Ishikawa (cell line): Measurements from ENCODE around the gene FBLN5.
A peak's percentile ranks its signal among the peaks of the same experiment; 100 is the strongest.

Source experiments
- CEBPB ChIP-seq: IDR thresholded peaks from 2 replicates; pipeline ENCODE4 v1.6.1; 2012
- CREB1 ChIP-seq: IDR thresholded peaks from 2 replicates; pipeline ENCODE4 v1.6.1; 2012; ENCODE audit warnings: low read depth
- EGR1 ChIP-seq: IDR thresholded peaks from 2 replicates; pipeline ENCODE4 v1.6.1; 2012
- EP300 ChIP-seq: IDR thresholded peaks from 2 replicates; pipeline ENCODE4 v1.6.1; 2012; ENCODE audit warnings: borderline replicate concordance
- FOXM1 ChIP-seq: IDR thresholded peaks from 2 replicates; pipeline ENCODE4 v1.6.1; 2012; ENCODE audit warnings: low read depth, borderline replicate concordance
- NFIC ChIP-seq: IDR thresholded peaks from 2 replicates; pipeline ENCODE4 v1.6.1; 2012
- RAD21 ChIP-seq: IDR thresholded peaks from 2 replicates; pipeline ENCODE4 v1.6.1; 2012; ENCODE audit warnings: low read depth
- TAF1 ChIP-seq: IDR thresholded peaks from 2 replicates; pipeline ENCODE4 v1.6.1; 2012; ENCODE audit warnings: low read depth, mild to moderate bottlenecking
- TCF12 ChIP-seq: IDR thresholded peaks from 2 replicates; pipeline ENCODE4 v1.6.1; 2012; ENCODE audit warnings: low read depth
- TEAD4 ChIP-seq: IDR thresholded peaks from 2 replicates; pipeline ENCODE4 v1.6.1; 2012
- YY1 ChIP-seq: IDR thresholded peaks from 2 replicates; pipeline ENCODE4 v1.6.1; 2012; ENCODE audit warnings: low read depth
- ZBTB7A ChIP-seq: IDR thresholded peaks from 2 replicates; pipeline ENCODE4 v1.6.1; 2012; ENCODE audit warnings: low read depth
- TF ChIP-seq, protein P1 (sequence below): IDR thresholded peaks from 2 replicates; pipeline ENCODE4 v1.6.1; 2012
- TF ChIP-seq, protein P2 (sequence below): IDR thresholded peaks from 2 replicates; pipeline ENCODE4 v1.6.1; 2012
- TF ChIP-seq, protein P3 (sequence below): IDR thresholded peaks from 2 replicates; pipeline ENCODE4 v1.6.1; 2012; ENCODE audit warnings: low read depth, mild to moderate bottlenecking

The FBLN5 gene

DNA sequence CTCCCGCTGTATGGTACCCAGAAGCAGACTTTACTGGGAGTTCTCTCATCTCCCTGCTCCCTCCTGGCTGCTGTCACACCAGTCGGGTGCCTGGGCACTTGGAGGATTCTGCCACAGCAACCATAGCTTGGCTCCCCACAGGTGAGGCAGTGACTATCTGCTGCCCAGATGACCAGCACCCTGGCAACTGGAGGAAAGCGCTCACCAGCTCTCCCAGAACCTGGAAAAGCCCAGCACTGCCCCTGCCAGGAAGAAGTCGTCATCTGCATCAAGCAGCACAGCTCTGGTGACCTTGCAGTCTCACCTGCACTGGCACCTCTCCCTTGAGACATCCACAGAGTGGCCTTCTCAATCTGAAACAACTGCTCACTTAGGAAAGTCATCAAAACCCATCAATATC, 48.3 kb downstream of the FBLN5 start:
- TF ChIP-seq EP300 (no peak), TAF1 (no peak), TEAD4 (no peak), RAD21 (peak; percentile 63), FOXM1 (no peak)

DNA sequence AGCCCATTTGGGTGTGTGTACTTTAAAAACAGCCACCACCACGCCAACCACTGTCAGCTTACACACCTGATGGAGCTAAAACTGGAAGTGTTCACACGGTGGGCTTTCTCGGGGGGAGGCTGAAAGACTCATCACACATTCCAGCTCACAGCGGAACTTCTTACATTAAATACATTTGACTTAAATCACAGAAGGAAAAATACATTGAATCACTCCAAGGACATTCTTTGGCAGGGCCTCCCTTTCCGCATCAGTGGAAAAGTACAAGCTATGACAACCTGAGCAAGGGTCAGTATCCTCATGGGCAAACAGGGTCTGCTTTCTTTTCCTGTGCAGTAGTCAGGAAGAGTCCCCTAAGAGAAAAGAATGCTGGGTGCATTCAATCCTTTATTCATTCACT, 49.1 kb downstream of the FBLN5 start:
- no peak for TF ChIP-seq NFIC
- TF ChIP-seq FOXM1 = no peak
- TF ChIP-seq ZBTB7A = no peak
- TF ChIP-seq TCF12 = no peak
- TF ChIP-seq CEBPB = no peak
- no peak for TF ChIP-seq CREB1

DNA sequence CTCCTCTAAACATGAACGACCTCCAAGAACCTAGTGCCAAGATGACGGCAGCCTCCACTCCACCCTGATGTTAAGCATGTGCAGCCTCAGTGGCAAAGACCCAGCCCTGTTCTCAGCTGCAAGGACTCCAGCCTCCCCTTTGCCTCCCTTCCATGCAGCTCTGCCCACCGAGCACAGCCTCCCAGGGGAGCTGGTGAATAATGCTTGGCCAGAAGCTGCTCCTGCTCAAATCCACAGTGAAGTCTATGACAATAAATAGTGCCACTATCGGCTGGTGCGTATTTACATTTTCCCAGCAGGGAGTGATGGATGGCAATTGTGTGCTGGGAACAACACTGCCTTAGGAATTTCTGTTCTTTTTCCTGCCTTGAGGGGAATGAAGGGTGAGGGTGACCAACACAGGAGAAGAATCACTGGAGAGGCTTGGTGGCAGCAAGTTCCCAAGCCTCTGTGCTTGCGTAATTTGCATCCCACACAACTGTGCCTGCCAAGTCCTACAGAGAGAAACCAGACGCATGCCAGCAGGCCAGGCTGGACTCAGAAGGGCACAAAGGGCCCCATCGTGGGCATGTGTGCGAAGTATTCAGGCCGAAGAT, 50.3 kb downstream of the FBLN5 start:
- TF ChIP-seq CREB1 (peak; percentile 5; the same call in 1 of the 2 replicates), TAF1 (no peak), CEBPB (peak; percentile 95), TCF12 (no peak), EGR1 (peak; percentile 44; the same call in 1 of the 2 replicates), ZBTB7A (no peak), NFIC (peak; percentile 70), TEAD4 (0 out of 2 replicates have a peak, but pooled peaks have one; percentile 11)
- TF ChIP-seq, protein P1, sequence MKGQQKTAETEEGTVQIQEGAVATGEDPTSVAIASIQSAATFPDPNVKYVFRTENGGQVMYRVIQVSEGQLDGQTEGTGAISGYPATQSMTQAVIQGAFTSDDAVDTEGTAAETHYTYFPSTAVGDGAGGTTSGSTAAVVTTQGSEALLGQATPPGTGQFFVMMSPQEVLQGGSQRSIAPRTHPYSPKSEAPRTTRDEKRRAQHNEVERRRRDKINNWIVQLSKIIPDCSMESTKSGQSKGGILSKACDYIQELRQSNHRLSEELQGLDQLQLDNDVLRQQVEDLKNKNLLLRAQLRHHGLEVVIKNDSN = no peak
- TF ChIP-seq, protein P2, sequence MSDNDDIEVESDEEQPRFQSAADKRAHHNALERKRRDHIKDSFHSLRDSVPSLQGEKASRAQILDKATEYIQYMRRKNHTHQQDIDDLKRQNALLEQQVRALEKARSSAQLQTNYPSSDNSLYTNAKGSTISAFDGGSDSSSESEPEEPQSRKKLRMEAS = peak; percentile 59

DNA sequence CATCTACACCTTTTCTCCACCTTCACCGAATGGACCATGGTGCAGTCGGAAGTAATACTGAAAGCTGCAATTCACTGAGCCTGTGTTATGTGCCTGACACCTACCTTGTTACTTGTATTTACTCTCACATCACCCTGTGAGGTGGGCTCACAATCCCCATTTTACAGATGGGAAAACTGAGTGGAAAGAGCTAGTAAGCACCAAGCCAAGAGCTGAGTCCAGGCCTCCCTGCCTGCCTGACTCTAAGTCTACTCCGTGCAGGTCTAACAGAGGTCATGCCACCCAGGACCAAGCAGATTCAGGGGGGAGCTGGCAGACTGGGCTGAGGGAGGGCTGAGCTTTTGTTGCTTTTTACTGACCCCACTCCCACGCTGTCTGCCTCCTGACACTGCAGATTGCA, 51.1 kb downstream of the FBLN5 start:
- TF ChIP-seq TEAD4 = no peak
- TF ChIP-seq, protein P1 = no peak
- TF ChIP-seq RAD21 = no peak
- TF ChIP-seq, protein P3, sequence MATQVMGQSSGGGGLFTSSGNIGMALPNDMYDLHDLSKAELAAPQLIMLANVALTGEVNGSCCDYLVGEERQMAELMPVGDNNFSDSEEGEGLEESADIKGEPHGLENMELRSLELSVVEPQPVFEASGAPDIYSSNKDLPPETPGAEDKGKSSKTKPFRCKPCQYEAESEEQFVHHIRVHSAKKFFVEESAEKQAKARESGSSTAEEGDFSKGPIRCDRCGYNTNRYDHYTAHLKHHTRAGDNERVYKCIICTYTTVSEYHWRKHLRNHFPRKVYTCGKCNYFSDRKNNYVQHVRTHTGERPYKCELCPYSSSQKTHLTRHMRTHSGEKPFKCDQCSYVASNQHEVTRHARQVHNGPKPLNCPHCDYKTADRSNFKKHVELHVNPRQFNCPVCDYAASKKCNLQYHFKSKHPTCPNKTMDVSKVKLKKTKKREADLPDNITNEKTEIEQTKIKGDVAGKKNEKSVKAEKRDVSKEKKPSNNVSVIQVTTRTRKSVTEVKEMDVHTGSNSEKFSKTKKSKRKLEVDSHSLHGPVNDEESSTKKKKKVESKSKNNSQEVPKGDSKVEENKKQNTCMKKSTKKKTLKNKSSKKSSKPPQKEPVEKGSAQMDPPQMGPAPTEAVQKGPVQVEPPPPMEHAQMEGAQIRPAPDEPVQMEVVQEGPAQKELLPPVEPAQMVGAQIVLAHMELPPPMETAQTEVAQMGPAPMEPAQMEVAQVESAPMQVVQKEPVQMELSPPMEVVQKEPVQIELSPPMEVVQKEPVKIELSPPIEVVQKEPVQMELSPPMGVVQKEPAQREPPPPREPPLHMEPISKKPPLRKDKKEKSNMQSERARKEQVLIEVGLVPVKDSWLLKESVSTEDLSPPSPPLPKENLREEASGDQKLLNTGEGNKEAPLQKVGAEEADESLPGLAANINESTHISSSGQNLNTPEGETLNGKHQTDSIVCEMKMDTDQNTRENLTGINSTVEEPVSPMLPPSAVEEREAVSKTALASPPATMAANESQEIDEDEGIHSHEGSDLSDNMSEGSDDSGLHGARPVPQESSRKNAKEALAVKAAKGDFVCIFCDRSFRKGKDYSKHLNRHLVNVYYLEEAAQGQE = no peak
- TF ChIP-seq EP300 = no peak

DNA sequence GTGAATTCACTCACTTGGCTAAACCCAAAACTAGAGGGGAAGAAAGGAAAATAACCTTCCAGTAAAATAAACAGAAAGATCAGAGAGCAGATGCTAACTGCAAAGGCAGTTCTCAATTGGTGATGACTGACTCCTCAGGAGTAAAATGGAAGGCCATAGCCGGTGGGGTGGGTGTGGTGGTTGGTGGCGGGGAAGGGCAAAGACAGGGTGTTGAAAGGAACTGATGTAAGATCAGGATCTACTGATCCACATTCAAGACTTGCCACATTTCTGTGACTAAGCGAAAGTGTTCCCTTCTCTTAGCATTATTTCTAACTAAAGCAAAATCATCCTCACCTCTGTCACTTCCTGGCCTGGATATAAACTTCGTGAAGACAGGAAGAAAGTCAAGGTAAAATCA, 53.8 kb downstream of the FBLN5 start:
- TF ChIP-seq NFIC (no peak), YY1 (no peak), EP300 (no peak), ZBTB7A (no peak), TAF1 (no peak), TCF12 (no peak), CEBPB (no peak)

DNA sequence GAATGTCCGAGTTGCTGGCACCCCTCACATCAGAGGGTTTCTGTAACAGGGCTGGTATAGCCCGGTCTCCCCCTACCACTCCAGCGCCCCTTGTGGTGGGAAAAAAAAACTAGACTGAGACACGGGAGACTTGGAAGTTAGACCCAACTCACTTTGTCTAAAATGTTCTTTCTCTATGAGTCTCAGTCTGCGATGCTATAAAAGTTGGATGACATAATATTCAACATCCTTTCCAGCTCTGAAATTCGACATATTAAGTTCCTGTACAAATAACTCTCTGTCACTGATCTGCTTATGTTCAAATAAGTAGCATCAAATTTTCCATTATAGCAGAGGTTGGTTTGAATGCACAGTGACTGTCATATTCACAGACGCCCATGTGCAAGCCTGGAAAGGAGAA, 54.5 kb downstream of the FBLN5 start:
- TF ChIP-seq RAD21 (peak; percentile 39; the same call in 1 of the 2 replicates), FOXM1 (no peak), EGR1 (no peak)
- TF ChIP-seq, protein P1 = no peak

DNA sequence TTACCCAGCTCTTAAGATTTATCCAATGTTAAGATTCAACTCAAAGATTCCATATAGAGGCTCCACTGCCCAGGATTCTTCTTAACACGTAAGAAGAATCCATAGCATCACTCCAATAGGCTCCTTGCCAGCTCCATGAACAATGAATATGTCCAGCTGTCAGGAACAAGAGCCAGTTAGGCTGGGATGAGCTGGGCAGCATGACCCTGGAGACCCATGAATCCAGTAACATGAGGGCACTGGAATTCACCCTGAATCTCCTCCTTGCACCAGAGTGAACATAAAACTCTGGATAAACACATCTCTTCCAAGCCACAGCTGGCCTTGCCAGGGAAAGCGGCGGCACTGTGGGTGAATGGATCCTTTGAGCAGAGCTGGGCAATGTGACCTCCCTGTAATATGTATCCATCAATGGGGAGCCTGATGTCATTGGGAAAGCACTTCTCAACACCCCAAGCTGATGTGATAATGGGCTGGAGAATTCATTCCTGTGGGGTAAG, 55.7 kb downstream of the FBLN5 start:
- TF ChIP-seq, protein P2 = no peak
- TF ChIP-seq FOXM1 (no peak), NFIC (no peak), CREB1 (no peak), CEBPB (no peak), ZBTB7A (no peak), EP300 (no peak), EGR1 (no peak), RAD21 (no peak), TAF1 (no peak), TCF12 (no peak), YY1 (no peak), TEAD4 (no peak)
- TF ChIP-seq, protein P3 = no peak
- TF ChIP-seq, protein P1 = no peak
